Prostate gland (tissue), 2 donors: ENCODE measurements around the gene KLF16.

Experiments
- CTCF ChIP-seq, 4 experiments: fragments of 200-600 bp in 2 of 4; fragments of 450-650 bp in 2 of 4; sonication (generic) in 2 of 4; IDR thresholded peaks; 1 replicate in 3 of 4; 2 replicates in 1 of 4; pipeline ENCODE4 v1.5.1; 2016 to 2019; ENCODE audit warnings: antibody characterized with exemption in 4 of 4, mild to moderate bottlenecking in 2 of 4, moderate library complexity in 2 of 4
- POLR2AphosphoS5 ChIP-seq: sonication (generic); formaldehyde crosslinking; IDR thresholded peaks from one replicate; pipeline ENCODE4 v1.6.1; 2017; ENCODE audit warnings: antibody characterized with exemption

- TF ChIP-seq CTCF (IDR thresholded peaks at IDR 0.05) (no peak), POLR2AphosphoS5 (no peak)
Observed at GRCh38 chr19:1856345-1856697, 7.1 kb downstream of the KLF16 start.
